Activated T-helper 17 cell treated with anti-CD3 and anti-CD28 coated beads, Interleukin-2, amount 50 U/mL, for 72 hours (primary cell): ENCODE measurements around the gene LILRA2. TPM values are rescaled to one million over a fixed set of nuclear protein-coding genes. Genes with fewer than 3 reads are reported as not detected.
"Not testable (repeated sequence)": the region's sequence is repeated elsewhere in the genome, so short reads cannot be mapped to it uniquely, and the experiment has no call there.

ENCODE experiments used
- ATAC-seq: fragments of 150-1000 bp; cut with Tn5 transposase; replicated peaks from 2 replicates; pipeline ENCODE4 v1.10.0; 2021; ENCODE audit warnings: mild to moderate bottlenecking, moderate library complexity
- H3K27ac Mint-ChIP-seq: one replicate; pipeline ENCODE4 v1.8.0; 2022; ENCODE audit warnings: mixed read lengths
- H3K27me3 Mint-ChIP-seq: one replicate; pipeline ENCODE4 v1.8.0; 2022; ENCODE audit warnings: mixed read lengths
- H3K36me3 Mint-ChIP-seq: one replicate; pipeline ENCODE4 v1.8.0; 2022; ENCODE audit warnings: low read depth, mild to moderate bottlenecking, mixed read lengths
- H3K4me1 Mint-ChIP-seq: one replicate; pipeline ENCODE4 v1.8.0; 2022; ENCODE audit warnings: mixed read lengths
- H3K4me3 Mint-ChIP-seq: one replicate; pipeline ENCODE4 v1.8.0; 2022; ENCODE audit warnings: mild to moderate bottlenecking, mixed read lengths
- H3K9me3 Mint-ChIP-seq: one replicate; pipeline ENCODE4 v1.8.0; 2022; ENCODE audit warnings: mixed read lengths
- total RNA-seq, 2 donors: library from RNA; stranded (reverse); gene quantifications; one replicate each; pipeline ENCODE4 v1.2.3, GENCODE V29; 2022

Gene LILRA2
- total RNA-seq, 2 donors from 2014 or later = not detected

- H3K4me3 Mint-ChIP-seq, H3K36me3 Mint-ChIP-seq, H3K9me3 Mint-ChIP-seq, H3K27ac Mint-ChIP-seq, H3K4me1 Mint-ChIP-seq, ATAC-seq: not testable (repeated sequence)
- H3K27me3 Mint-ChIP-seq = peaks cover 28% of the 10 kb centered on the region
Observed at GRCh38 chr19:54632517-54632916, 58.9 kb downstream of the LILRA2 start.

GRCh38 chr19:54633401-54633800, 59.8 kb downstream of the LILRA2 start:
- no peak for ATAC-seq
- Mint-ChIP-seq H3K27me3 (peaks cover 23% of the 10 kb centered on the region), H3K9me3 (no peaks in the 10 kb centered on the region), H3K36me3 (no peaks in the 10 kb centered on the region), H3K4me1 (no peaks in the 10 kb centered on the region), H3K4me3 (no peak overlapping the region), H3K27ac (no peak overlapping the region)

GRCh38 chr19:54636081-54636480, 62.5 kb downstream of the LILRA2 start:
- H3K36me3 Mint-ChIP-seq, H3K4me1 Mint-ChIP-seq, H3K4me3 Mint-ChIP-seq, H3K9me3 Mint-ChIP-seq, ATAC-seq, H3K27me3 Mint-ChIP-seq, H3K27ac Mint-ChIP-seq: not testable (repeated sequence)

GRCh38 chr19:54638683-54639082, 65.1 kb downstream of the LILRA2 start:
- no peak overlapping the region for H3K4me3 Mint-ChIP-seq
- H3K27me3 Mint-ChIP-seq = peaks cover 3% of the 10 kb centered on the region
- H3K36me3 Mint-ChIP-seq = no peaks in the 10 kb centered on the region
- no peak for ATAC-seq
- H3K9me3 Mint-ChIP-seq = no peaks in the 10 kb centered on the region
- no peak overlapping the region for H3K27ac Mint-ChIP-seq
- H3K4me1 Mint-ChIP-seq = no peaks in the 10 kb centered on the region

Other genes with a start within 250 kb of the LILRA2 start
- gene LILRA4, start 234.6 kb upstream of the LILRA2 start, total RNA-seq = not detected
- 10 to 100 TPM in 1 of 2 donors, 1 to 10 TPM in 1; 2.2 to 15.6 TPM for gene LAIR1, start 208.9 kb upstream of the LILRA2 start, total RNA-seq
- gene TTYH1, start 158.3 kb upstream of the LILRA2 start, total RNA-seq = under 1 TPM in 1 of 2 donors, not detected in 1; 0.40 TPM
- 100 to 1,000 TPM; 153 to 200 TPM for gene LENG8, start 124.6 kb upstream of the LILRA2 start, total RNA-seq
- 1 to 10 TPM; 3.1 to 4.4 TPM for gene LENG9, start 110.0 kb upstream of the LILRA2 start, total RNA-seq
- gene CDC42EP5, start 100.5 kb upstream of the LILRA2 start, total RNA-seq = not detected
- gene LAIR2, start 71.0 kb upstream of the LILRA2 start, total RNA-seq = under 1 TPM in 1 of 2 donors, not detected in 1; 0.66 TPM
- not detected for gene LILRA1, start 19.8 kb downstream of the LILRA2 start, total RNA-seq
- gene LILRB1, start 56.7 kb downstream of the LILRA2 start, total RNA-seq = under 1 TPM in 1 of 2 donors, not detected in 1; 0.37 TPM
- not detected for gene LILRB4, start 89.2 kb downstream of the LILRA2 start, total RNA-seq
- not detected for gene KIR3DL3, start 150.7 kb downstream of the LILRA2 start, total RNA-seq
- gene KIR2DL3, start 164.7 kb downstream of the LILRA2 start, total RNA-seq = not detected
- not detected for gene KIR2DL1, start 196.0 kb downstream of the LILRA2 start, total RNA-seq
- gene KIR2DL4, start 229.8 kb downstream of the LILRA2 start, total RNA-seq = not detected
- not detected for gene KIR3DL1, start 242.7 kb downstream of the LILRA2 start, total RNA-seq